GM18858 (cell line): ENCODE results near the gene NDUFS3.
A peak's percentile ranks its signal among the peaks of the same experiment; 100 is the strongest.
"Not testable (repeated sequence)": the region's sequence is repeated elsewhere in the genome, so short reads cannot be mapped to it uniquely, and the experiment has no call there.

Experiments
- ATAC-seq: cut with Tn5 transposase; IDR thresholded peaks from one replicate; pipeline ENCODE4 v1.9.1; 2021; ENCODE audit not compliant: unreplicated experiment

NDUFS3 gene

GRCh38 chr11:47558695-47559094, 20.2 kb upstream of the NDUFS3 start:
- ATAC-seq = no peak

GRCh38 chr11:47560426-47560825, 18.4 kb upstream of the NDUFS3 start:
- ATAC-seq = no peak

- not testable (repeated sequence) for ATAC-seq
Observed at GRCh38 chr11:47562393-47562792, 16.5 kb upstream of the NDUFS3 start.

GRCh38 chr11:47564366-47564765, 14.5 kb upstream of the NDUFS3 start:
- not testable (repeated sequence) for ATAC-seq

- no peak for ATAC-seq
Observed at GRCh38 chr11:47564933-47565339, 13.9 kb upstream of the NDUFS3 start.

GRCh38 chr11:47565340-47566148, 13.3 kb upstream of the NDUFS3 start, which contains the start of gene PTPMT1:
Gene PTPMT1 (plus strand): TSS chr11:47565599. CDS start chr11:47565623, 24 bp downstream.
- peak; percentile 67 for ATAC-seq

GRCh38 chr11:47566149-47566698, 12.7 kb upstream of the NDUFS3 start:
- ATAC-seq = no peak

- ATAC-seq = no peak
Observed at GRCh38 chr11:47569646-47570045, 9.2 kb upstream of the NDUFS3 start.

GRCh38 chr11:47570651-47571356, 8.1 kb upstream of the NDUFS3 start:
- ATAC-seq = no peak

GRCh38 chr11:47571357-47571729, 7.5 kb upstream of the NDUFS3 start:
- no peak for ATAC-seq

GRCh38 chr11:47571895-47572294, 7.0 kb upstream of the NDUFS3 start:
- no peak for ATAC-seq

- no peak for ATAC-seq
Observed at GRCh38 chr11:47572715-47573255, 6.1 kb upstream of the NDUFS3 start.

- ATAC-seq = no peak
Observed at GRCh38 chr11:47573321-47573720, 5.6 kb upstream of the NDUFS3 start.

- ATAC-seq = no peak
Observed at GRCh38 chr11:47577460-47578041, 1.3 kb upstream of the NDUFS3 start.

GRCh38 chr11:47583844-47584243, 5.0 kb downstream of the NDUFS3 start:
- no peak for ATAC-seq

GRCh38 chr11:47586098-47586855, 7.4 kb downstream of the NDUFS3 start, which contains the start of gene FAM180B:
Gene FAM180B (plus strand): TSS chr11:47586678. CDS start chr11:47586769, 91 bp downstream.
- no peak for ATAC-seq

- no peak for ATAC-seq
Observed at GRCh38 chr11:47587039-47587716, 8.3 kb downstream of the NDUFS3 start.

- ATAC-seq = no peak
Observed at GRCh38 chr11:47587723-47588326, 9.0 kb downstream of the NDUFS3 start.

- no peak for ATAC-seq
Observed at GRCh38 chr11:47589118-47589517, 10.2 kb downstream of the NDUFS3 start.
